ENCODE results near the gene ZBTB7C. TPM values are rescaled to one million over a fixed set of nuclear protein-coding genes. Genes with fewer than 3 reads are reported as not detected.

ZBTB7C gene
- total RNA-seq, 1 donor from 2014 or later, result 7.4 TPM

DNA sequence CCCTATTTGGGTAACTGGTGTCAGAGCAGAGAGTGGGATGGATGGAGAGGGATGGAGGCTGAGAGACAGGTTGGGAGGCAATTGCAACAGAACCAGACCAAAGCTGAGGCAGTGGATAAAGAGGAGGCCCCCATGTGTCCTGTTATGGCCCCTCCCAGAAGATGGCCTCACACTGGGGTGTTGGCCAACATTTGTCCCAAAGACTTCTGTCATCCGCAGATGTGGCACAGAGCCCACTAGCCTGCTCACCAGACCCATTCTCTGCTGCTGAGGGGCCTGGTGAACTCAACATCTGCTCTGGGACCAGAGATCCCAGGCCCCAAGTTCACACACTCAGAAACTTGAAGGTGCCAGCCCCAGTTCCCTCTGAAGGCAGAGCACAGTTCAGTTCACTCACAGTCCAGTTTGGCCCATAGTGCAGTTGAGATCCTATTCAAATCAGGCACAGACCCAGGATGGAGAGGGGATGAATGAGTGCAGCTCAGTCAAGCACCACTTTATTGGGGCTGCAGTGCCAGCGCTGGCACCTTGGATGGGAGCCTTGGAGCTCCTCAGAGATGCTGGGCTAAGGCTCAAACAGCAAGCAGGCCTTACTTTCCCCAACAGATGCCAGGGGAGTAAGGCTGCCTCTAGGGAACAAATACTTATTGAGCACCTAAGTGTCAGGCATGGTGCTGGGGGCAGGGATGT lies 189.2 kb downstream of the ZBTB7C start:
- TF ChIP-seq, protein P1, sequence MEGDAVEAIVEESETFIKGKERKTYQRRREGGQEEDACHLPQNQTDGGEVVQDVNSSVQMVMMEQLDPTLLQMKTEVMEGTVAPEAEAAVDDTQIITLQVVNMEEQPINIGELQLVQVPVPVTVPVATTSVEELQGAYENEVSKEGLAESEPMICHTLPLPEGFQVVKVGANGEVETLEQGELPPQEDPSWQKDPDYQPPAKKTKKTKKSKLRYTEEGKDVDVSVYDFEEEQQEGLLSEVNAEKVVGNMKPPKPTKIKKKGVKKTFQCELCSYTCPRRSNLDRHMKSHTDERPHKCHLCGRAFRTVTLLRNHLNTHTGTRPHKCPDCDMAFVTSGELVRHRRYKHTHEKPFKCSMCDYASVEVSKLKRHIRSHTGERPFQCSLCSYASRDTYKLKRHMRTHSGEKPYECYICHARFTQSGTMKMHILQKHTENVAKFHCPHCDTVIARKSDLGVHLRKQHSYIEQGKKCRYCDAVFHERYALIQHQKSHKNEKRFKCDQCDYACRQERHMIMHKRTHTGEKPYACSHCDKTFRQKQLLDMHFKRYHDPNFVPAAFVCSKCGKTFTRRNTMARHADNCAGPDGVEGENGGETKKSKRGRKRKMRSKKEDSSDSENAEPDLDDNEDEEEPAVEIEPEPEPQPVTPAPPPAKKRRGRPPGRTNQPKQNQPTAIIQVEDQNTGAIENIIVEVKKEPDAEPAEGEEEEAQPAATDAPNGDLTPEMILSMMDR (IDR thresholded peaks at IDR 0.05; ENCODE audit: unreplicated experiment), result no peak
- DNase-seq (ENCODE audit: low spot score in 2 of 2, unreplicated experiment in 2 of 2), result no peak
- H3K9me3 Mint-ChIP-seq, result no peaks in the 10 kb centered on the region
- H3K27ac Mint-ChIP-seq, result no peak overlapping the region
- no peaks in the 10 kb centered on the region for H3K36me3 Mint-ChIP-seq
- peaks cover 9% of the 10 kb centered on the region for H3K27me3 Mint-ChIP-seq (ENCODE audit: low read depth)
- H3K4me3 Mint-ChIP-seq, result no peak overlapping the region
- H3K4me1 Mint-ChIP-seq, result peaks cover 17% of the 10 kb centered on the region

DNA sequence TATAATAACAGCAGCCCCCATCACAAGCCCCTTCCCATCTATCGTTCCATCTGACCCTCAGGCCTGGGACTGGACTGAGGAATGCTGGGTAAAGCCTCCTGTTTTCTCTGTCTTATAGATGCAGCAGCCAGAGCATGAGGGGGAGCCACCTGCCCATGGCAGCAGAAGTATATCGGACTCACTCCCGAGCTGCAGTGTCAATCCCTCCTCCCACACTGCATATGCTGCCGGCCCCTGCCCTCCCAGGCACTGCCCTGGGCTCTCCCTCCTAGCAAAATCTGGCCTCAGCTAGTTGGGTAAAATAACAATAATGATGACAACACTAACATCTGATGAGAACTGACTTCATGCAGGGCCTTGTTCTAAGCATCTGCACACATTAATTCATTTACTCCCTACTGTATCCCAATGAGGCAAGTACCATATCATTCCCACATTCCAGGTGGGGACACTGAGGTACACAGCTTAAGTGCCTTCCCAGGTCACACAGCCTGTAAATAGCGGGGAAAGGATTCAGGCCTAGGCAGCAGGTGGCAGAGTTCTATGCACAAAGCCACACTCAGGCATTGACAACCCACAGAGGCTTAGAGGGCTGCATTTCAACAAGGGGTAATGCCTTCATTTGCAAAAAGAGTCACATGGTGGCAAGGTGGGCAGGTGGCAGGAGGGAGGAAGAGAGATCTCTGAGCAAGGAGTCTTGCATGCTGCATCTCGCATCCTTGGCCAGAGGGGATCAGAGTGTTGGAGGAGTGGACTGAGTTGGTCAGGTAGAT lies 190.0 kb downstream of the ZBTB7C start:
- Mint-ChIP-seq H3K4me1 (peaks cover 17% of the 10 kb centered on the region), H3K27me3 (ENCODE audit: low read depth) (peaks cover 9% of the 10 kb centered on the region), H3K27ac (no peak overlapping the region), H3K9me3 (no peaks in the 10 kb centered on the region), H3K36me3 (no peaks in the 10 kb centered on the region), H3K4me3 (no peak overlapping the region)
- no peak for DNase-seq (ENCODE audit: low spot score in 2 of 2, unreplicated experiment in 2 of 2)
- TF ChIP-seq, protein P1 (IDR thresholded peaks at IDR 0.05; ENCODE audit: unreplicated experiment), result no peak

DNA sequence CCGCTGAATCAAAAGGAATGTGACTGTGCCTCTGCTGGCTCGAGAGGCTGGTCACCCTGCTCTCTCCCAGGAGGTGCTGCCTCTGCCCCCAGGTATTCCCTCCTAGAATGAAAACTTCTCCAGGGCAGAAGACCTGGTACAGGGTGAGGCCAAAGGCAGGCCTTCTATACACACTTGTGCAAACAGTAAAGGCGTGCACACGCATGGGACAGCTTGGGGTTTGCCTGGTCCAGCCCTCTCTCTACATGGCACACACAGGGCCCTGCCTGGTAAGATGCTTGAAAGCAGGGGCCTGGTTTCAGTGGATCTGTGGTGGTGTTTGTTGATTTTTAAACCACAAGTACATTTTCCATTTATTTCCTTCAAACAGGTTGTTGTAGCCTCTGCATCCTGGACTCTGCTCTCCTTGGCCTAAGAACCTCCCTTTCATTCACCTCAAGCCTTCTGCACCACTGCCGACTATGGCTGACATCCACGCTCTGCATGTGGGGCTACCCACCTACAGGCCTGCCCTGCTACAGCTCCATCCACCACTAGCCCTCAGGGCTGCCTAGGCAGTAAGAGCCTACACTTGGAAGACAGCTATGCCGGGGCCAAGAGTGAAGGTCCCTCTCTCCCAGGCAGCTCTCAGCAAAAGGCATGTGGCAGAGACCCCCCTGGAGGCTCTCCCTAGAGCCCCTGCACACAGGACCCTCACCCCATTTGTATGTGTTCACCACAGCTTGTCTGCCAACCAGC lies 190.7 kb downstream of the ZBTB7C start:
- TF ChIP-seq, protein P1 (IDR thresholded peaks at IDR 0.05; ENCODE audit: unreplicated experiment), result no peak
- peaks cover 17% of the 10 kb centered on the region for H3K4me1 Mint-ChIP-seq
- no peak for DNase-seq (ENCODE audit: low spot score in 2 of 2, unreplicated experiment in 2 of 2)
- H3K27me3 Mint-ChIP-seq (ENCODE audit: low read depth), result peaks cover 15% of the 10 kb centered on the region
- H3K36me3 Mint-ChIP-seq, result no peaks in the 10 kb centered on the region
- peaks cover 3% of the 10 kb centered on the region for H3K9me3 Mint-ChIP-seq
- H3K4me3 Mint-ChIP-seq, result no peak overlapping the region
- no peak overlapping the region for H3K27ac Mint-ChIP-seq

DNA sequence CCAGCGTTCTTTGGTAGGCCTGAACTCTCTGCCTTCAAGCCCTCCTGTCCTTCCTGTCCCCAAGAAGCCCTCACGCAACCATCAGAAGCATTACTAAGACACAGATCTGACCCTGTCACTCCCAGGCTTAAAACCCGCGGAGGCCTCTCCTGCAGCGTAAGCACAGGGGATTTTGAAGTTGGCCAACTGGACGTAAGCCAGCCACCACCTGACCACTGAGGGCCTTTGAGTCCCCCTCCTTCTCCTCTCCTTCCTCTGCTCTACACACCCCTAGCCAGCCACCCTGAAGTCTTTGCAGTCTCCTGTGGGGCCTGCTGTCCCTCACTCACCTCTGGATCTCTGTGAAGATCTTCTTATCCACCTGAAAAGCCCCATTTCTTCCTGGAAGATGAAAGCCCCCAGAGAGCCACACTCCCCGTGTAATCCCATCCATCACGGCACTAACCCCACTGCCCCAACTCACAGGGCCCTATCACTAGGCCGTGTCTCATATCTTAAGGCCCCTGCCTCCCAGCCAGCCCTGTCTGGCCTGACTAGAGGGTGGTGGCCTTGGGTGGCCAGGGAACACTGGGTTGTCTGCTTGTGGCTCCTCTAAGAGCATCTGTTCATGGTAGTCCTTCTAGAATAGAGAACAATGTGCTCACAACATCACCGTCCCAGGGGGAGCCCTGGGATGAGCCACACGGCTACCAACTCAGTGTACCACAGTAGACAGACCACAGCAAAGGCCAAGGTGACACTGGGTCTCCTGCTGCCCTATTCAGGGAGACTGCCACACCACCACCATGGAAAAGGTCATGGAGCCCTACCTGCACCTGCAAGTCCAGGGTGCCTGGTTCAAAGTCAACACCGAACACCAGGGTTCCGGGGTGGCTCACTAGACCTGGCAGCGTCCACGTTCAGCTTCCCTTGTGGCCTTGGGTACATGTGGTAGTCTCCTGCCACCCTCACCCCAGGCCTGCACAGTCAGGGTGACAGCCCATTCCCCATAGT lies 191.6 kb downstream of the ZBTB7C start:
- Mint-ChIP-seq H3K36me3 (no peaks in the 10 kb centered on the region), H3K27ac (no peak overlapping the region), H3K4me3 (no peak overlapping the region), H3K4me1 (peaks cover 17% of the 10 kb centered on the region), H3K27me3 (ENCODE audit: low read depth) (peaks cover 19% of the 10 kb centered on the region), H3K9me3 (peaks cover 7% of the 10 kb centered on the region)
- DNase-seq (ENCODE audit: low spot score in 2 of 2, unreplicated experiment in 2 of 2), result no peak
- TF ChIP-seq, protein P1 (IDR thresholded peaks at IDR 0.05; ENCODE audit: unreplicated experiment), result no peak

Measured in mesothelial cell of epicardium (in vitro differentiated cells).